NCI-H1436 (cell line): ENCODE results near the gene RUSC1.
A peak's percentile ranks its signal among the peaks of the same experiment; 100 is the strongest.

Experiments used
- DNase-seq: peaks from one replicate; lab custom pipeline; 2025; lab: John Stamatoyannopoulos, UW

RUSC1 gene

DNA sequence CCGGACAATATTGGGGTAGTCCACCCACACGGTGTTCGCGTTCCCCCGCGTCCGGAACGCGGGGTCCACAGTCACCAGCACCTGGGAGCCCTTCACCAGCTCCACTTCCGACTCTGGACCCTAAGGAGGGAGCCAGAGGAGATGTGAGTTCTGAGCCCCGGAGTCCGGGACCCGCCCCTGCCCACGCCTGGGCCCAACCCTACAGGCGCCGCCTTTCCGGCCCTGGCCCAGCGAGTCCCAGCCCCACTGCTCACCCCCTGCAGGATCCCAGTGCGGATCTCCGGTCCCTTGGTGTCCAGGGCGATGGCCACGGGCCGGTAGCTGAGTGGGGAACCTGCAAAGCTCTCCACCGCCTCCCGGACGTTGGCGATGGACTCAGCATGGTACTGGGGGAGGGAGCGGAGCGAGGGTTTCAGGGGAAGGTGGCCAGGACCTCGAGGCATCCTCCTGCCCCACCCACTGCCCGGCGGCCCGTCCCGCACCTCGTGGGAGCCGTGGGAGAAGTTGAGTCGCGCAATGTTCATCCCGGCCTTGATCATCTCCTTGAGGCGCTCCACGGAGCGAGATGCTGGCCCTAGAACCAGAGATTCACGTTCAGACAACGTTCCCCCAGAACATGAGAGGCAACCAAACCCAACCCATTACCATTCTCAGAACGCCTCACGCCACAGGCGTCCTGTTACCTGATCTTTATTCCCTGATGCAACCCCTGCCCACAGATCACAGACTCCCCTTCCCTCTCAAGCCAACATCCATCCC, 25.3 kb upstream of the RUSC1 start:
- no peak for DNase-seq

DNA sequence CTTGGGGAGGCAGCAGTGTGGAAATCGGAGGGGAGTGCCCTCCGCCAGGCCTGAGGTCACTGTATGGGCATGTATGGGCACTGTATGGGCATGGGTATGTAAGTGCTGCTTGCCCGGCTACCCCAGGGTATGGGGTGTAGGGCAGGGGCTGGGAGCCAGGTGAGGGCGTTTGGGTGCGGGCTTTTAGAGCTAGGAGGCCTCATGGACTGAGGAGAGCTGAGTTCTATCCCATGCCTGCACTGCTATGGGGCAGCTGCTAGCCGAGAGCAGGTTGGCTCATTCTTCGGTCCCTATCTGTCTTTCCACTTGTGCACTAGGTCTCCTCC, 24.8 kb upstream of the RUSC1 start:
- DNase-seq: no peak

GRCh38 chr1:155296661-155297060, 24.0 kb upstream of the RUSC1 start:
- DNase-seq: no peak

GRCh38 chr1:155297384-155297783, 23.3 kb upstream of the RUSC1 start:
- DNase-seq: no peak

GRCh38 chr1:155300024-155300423, 20.7 kb upstream of the RUSC1 start:
- no peak for DNase-seq

GRCh38 chr1:155300553-155301329, 20.0 kb upstream of the RUSC1 start:
- DNase-seq: no peak

DNA sequence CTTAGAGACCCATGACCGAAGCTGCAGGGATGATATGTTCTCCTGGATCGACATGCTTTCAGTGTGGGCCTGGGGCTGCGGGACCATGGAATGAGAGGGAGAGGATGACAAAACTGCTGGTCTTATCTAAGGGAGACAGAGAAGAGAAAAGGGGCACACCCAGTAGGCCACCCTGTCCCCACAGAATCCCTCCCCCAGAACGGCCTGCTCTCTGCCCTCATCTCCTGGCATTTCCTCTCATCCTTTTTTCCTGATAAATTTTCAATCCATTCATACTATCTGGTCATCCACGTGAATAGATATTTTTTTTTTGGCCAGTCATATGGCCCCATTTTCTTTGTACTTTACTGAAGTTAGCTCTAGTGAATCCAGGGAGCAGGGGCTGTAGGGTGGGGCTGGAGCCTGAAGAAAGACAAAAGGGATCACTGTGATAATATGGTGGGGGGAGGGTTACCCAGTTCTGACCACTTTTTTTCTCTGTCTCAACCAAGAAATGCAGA, 19.3 kb upstream of the RUSC1 start, which contains the start of gene PKLR:
Gene PKLR, minus strand, starts transcription at position 97 of the 500 bp plus-strand sequence. Its CDS starts 43 bp downstream, at position 54.
- no peak for DNase-seq

GRCh38 chr1:155304558-155305063, 16.1 kb upstream of the RUSC1 start:
- DNase-seq: no peak

- DNase-seq: no peak
Observed at GRCh38 chr1:155305881-155306391, 14.8 kb upstream of the RUSC1 start.

GRCh38 chr1:155307247-155307740, 13.4 kb upstream of the RUSC1 start:
- no peak for DNase-seq

DNA sequence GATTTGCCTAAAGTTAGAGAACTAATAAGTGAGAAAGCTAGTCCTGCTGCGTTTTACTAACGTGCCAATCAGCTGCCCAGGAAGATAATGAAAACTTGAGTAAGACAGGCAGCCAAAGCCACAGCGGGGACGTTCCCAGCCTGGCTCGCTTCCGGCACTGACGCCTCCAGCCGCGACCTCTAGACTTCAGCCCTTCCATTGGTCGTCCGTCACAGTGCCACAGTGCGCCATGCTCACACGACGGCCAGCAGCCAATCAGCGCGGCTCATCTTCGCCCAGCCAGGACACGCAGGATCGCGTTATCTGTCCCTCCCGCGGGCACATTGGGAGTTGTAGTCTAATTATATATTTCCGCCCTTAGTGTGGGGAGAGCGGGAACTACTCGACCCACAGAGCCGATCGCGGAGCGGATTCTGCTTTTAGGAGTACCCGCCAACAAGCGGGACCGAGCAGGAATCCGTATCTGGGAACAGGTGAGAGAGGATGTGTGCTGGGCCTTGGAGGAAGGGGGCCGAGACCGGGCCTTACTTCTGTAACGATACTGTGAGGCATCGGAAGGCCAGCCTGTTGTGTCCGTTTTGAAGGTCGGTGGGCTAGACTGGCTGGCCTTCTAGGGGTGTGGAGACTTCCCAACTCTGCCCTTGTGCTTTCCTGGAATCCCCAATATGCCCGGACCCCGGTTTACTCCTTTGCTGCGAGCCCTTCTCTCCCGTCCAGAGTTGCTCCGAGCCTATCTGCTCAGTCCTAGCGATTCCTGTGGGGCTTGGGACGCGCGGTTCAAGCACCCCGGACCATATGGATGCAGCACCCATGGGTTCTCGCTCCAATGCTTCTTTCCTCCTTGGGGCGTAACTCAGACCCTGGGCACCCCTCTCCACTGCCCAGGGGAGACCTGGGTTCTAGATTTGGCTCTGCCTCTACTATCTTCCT, 11.9 kb upstream of the RUSC1 start, which contains the start of gene FDPS:
Gene FDPS, plus strand, starts transcription at position 374 of the 930 bp plus-strand sequence. CDS start 924 bp downstream, outside the sequence.
- peak; percentile 97 for DNase-seq

- DNase-seq: no peak
Observed at GRCh38 chr1:155309423-155310021, 11.2 kb upstream of the RUSC1 start.

GRCh38 chr1:155313261-155313660, 7.4 kb upstream of the RUSC1 start:
- DNase-seq: no peak

GRCh38 chr1:155316922-155317321, 3.8 kb upstream of the RUSC1 start:
- DNase-seq: no peak

DNA sequence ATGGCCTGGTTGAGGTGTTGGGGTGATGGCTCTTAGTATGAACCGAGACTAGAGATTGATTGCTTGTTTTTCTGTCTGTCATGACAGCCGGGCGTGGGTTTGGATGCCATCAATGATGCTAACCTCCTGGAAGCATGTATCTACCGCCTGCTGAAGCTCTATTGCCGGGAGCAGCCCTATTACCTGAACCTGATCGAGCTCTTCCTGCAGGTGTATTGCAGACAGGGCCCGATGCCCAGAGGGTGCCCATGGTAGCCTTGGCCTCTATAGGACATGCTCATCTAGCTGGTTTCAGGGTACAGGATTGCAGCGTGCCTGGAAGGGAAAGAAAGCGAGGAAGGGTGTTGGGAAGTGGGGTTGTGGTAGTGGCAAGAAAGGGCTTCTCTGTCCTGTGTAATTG, 2.6 kb upstream of the RUSC1 start:
- DNase-seq: no peak

DNA sequence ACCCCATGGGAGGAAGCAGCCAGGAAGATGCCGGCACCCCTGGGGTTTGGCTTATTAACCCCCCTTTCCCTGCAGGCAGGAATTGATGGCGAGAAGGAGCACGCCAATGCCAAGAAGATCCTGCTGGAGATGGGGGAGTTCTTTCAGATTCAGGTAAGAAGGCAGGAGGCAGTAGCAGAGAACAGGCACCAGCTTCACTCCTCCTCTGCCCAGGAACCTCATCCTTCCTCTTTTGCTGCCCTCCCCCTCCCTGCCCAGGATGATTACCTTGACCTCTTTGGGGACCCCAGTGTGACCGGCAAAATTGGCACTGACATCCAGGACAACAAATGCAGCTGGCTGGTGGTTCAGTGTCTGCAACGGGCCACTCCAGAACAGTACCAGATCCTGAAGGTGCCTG, 1.2 kb upstream of the RUSC1 start:
- no peak for DNase-seq

GRCh38 chr1:155320252-155320651, 442 bp upstream of the RUSC1 start:
- no peak for DNase-seq

DNA sequence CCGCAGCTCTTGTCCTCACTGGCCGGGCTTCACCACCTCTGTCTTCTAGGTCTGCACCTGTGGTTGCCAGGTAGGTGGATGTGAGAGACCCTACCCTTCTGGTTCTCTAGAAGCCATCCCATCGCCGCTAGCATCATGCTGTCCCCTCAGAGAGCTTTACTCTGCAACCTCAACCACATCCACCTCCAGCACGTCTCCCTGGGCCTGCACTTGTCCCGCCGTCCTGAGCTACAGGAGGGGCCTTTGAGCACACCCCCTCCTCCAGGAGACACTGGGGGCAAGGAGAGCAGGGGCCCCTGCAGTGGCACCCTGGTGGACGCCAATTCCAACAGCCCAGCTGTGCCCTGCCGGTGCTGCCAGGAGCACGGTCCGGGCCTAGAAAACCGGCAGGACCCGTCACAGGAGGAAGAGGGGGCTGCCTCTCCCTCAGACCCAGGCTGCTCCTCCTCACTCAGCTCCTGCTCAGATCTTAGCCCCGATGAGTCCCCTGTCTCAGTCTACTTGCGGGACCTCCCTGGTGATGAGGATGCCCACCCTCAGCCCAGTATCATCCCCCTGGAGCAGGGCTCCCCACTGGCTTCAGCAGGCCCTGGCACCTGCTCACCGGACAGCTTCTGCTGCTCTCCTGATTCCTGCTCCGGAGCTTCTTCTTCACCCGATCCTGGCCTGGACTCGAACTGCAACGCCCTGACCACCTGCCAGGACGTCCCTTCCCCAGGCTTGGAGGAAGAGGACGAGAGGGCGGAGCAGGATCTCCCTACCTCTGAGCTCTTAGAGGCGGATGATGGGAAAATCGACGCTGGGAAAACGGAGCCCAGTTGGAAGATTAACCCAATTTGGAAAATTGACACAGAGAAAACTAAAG, 1.2 kb downstream of the RUSC1 start:
- no peak for DNase-seq

- DNase-seq: no peak
Observed at GRCh38 chr1:155322571-155322952, 1.9 kb downstream of the RUSC1 start.
